Measurements from ENCODE around the gene OR13C3. TPM values are rescaled to one million over a fixed set of nuclear protein-coding genes. Genes with fewer than 3 reads are reported as not detected.
"Not testable (repeated sequence)": the region's sequence is repeated elsewhere in the genome, so short reads cannot be mapped to it uniquely, and the experiment has no call there.

The OR13C3 gene
- total and polyA plus RNA-seq, 2 experiments from 2014 or later: not detected

DNA sequence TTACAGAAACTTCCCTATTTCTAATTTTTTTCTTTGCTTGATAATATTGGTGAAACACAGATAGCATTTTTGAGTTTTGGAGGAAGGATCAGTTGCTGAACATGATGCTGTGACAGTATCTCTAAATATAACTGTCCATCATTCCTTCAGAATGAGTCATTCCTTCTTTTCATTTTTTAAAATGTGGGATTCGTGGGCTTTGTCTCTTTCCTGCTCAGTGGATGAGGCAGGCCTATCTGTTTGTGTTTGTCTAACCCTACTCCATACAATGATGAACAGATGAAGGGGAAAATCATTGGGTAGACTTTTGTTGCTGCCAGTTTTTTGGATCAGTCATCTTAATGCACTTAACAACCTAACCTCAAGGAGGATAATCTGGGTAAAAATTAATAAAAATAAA is 16.6 kb upstream of the OR13C3 start:
- in situ Hi-C loops (cut with MboI): no loop called here
- peak; percentile 10 for DNase-seq
- no peak overlapping the region for H2AFZ ChIP-seq
- no peak overlapping the region for H3K9ac ChIP-seq
- H3K4me2 ChIP-seq (ENCODE audit: unreplicated experiment): no peak overlapping the region
- no peaks in the 10 kb centered on the region for H3K4me1 ChIP-seq (ENCODE audit: insufficient read depth)
- TF ChIP-seq EZH2 (IDR thresholded peaks at IDR 0.05; ENCODE audit: insufficient read depth, poor library complexity, severe bottlenecking) (no peak), EZH2phosphoT487 (IDR thresholded peaks at IDR 0.05; ENCODE audit: insufficient read depth, low read depth) (no peak)
- H3F3A ChIP-seq (ENCODE audit: insufficient read depth): no peaks in the 10 kb centered on the region
- WGBS, 2 experiments (ENCODE audit: low coverage in 1 of 2, low lambda C conversion rate in 2 of 2, missing lambda C conversion rate in 2 of 2): 0% methylated on average over 1 of the region's 1 CpG
- no peak overlapping the region for H3K27ac ChIP-seq
- H4K20me1 ChIP-seq (ENCODE audit: insufficient read depth): no peaks in the 10 kb centered on the region
- H3K79me2 ChIP-seq (ENCODE audit: insufficient read depth): no peaks in the 10 kb centered on the region
- H3K4me3 ChIP-seq: no peak overlapping the region
- no peaks in the 10 kb centered on the region for H3K36me3 ChIP-seq (ENCODE audit: low read depth)
- no peaks in the 10 kb centered on the region for H3K9me2 ChIP-seq (ENCODE audit: insufficient read depth)
- H3K9me3 ChIP-seq (ENCODE audit: low read depth): no peaks in the 10 kb centered on the region
- H3K27me3 ChIP-seq (replicated peaks; ENCODE audit: insufficient read depth): no peaks in the 10 kb centered on the region

GRCh38 chr9:104544644-104545043 is 8.0 kb upstream of the OR13C3 start:
- Histone ChIP-seq H4K20me1 (ENCODE audit: insufficient read depth) (no peaks in the 10 kb centered on the region), H3K9me3 (ENCODE audit: low read depth) (no peaks in the 10 kb centered on the region), H3K4me2 (ENCODE audit: unreplicated experiment) (no peak overlapping the region), H2AFZ (no peak overlapping the region), H3K4me3 (no peak overlapping the region), H3F3A (ENCODE audit: insufficient read depth) (no peaks in the 10 kb centered on the region), H3K9ac (no peak overlapping the region), H3K9me2 (ENCODE audit: insufficient read depth) (no peaks in the 10 kb centered on the region), H3K4me1 (ENCODE audit: insufficient read depth) (no peaks in the 10 kb centered on the region), H3K27ac (no peak overlapping the region), H3K79me2 (ENCODE audit: insufficient read depth) (no peaks in the 10 kb centered on the region), H3K27me3 (replicated peaks; ENCODE audit: insufficient read depth) (no peaks in the 10 kb centered on the region), H3K36me3 (ENCODE audit: low read depth) (no peaks in the 10 kb centered on the region)
- in situ Hi-C loops (cut with MboI): no loop called here
- WGBS, 2 experiments (ENCODE audit: low coverage in 1 of 2, low lambda C conversion rate in 2 of 2, missing lambda C conversion rate in 2 of 2): 62 to 68% methylated on average over 4 of the region's 4 CpGs
- TF ChIP-seq EZH2 (IDR thresholded peaks at IDR 0.05; ENCODE audit: insufficient read depth, poor library complexity, severe bottlenecking) (no peak), EZH2phosphoT487 (IDR thresholded peaks at IDR 0.05; ENCODE audit: insufficient read depth, low read depth) (no peak)
- no peak for DNase-seq

DNA sequence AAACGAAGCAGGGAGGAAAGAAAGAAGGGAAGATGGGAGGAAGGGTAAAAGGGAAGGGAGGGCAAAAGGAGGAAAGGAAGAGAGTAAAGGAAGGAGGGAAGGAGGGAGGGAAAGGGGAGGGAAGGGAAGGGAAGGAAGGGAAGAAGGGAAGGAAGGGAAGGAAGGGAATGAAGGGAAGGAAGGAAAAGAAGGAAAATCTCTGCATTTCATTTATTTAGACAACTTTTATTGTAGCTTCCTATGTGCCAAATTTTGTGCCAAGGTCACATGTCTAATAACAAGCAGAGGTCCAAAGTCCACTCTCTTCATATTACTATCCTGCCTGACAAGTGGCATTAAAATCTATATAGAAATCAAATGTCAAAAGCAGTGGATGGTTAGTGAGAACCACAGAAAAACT is 2.6 kb upstream of the OR13C3 start:
- no peak overlapping the region for H3K4me3 ChIP-seq
- no peak overlapping the region for H2AFZ ChIP-seq
- no peaks in the 10 kb centered on the region for H3F3A ChIP-seq (ENCODE audit: insufficient read depth)
- no peak overlapping the region for H3K27ac ChIP-seq
- TF ChIP-seq EZH2phosphoT487 (IDR thresholded peaks at IDR 0.05; ENCODE audit: insufficient read depth, low read depth) (no peak), EZH2 (IDR thresholded peaks at IDR 0.05; ENCODE audit: insufficient read depth, poor library complexity, severe bottlenecking) (no peak)
- H3K9me2 ChIP-seq (ENCODE audit: insufficient read depth): no peaks in the 10 kb centered on the region
- no peaks in the 10 kb centered on the region for H3K4me1 ChIP-seq (ENCODE audit: insufficient read depth)
- no peak for DNase-seq
- H3K36me3 ChIP-seq (ENCODE audit: low read depth): no peaks in the 10 kb centered on the region
- no peaks in the 10 kb centered on the region for H3K79me2 ChIP-seq (ENCODE audit: insufficient read depth)
- H3K4me2 ChIP-seq (ENCODE audit: unreplicated experiment): no peak overlapping the region
- in situ Hi-C loops (cut with MboI): no loop called here
- WGBS, 2 experiments (ENCODE audit: low coverage in 1 of 2, low lambda C conversion rate in 2 of 2, missing lambda C conversion rate in 2 of 2): 10 to 19% methylated on average over 1 of the region's 1 CpG
- H3K27me3 ChIP-seq (replicated peaks; ENCODE audit: insufficient read depth): no peaks in the 10 kb centered on the region
- no peak overlapping the region for H3K9ac ChIP-seq
- no peaks in the 10 kb centered on the region for H4K20me1 ChIP-seq (ENCODE audit: insufficient read depth)
- no peaks in the 10 kb centered on the region for H3K9me3 ChIP-seq (ENCODE audit: low read depth)

DNA sequence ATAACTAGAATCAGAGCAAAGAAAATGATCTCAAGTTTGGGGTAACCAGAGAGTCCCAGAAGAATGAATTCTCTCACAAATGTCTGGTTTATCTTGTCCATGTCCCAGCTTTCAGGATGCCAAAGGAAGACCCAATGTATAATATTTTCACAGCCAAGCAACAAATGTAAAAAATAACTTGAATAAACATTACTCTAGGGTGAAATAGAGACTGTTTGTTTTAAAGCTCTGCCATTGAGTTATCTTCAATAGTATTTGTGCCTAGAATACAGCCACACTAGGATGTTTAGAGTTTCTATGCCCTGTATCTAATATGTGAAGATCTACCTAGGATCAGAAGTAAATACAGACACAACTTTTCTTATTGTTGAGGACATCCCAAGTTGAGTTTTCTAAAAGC is 9.5 kb downstream of the OR13C3 start, which contains the start of gene OR13C4:
Gene OR13C4 (minus strand): TSS at position 101 of the 400 bp plus-strand sequence. CDS start 0 bp downstream, at position 101.
- in situ Hi-C loops (cut with MboI): no loop called here
- Histone ChIP-seq H2AFZ (no peak within 1 kb of the TSS), H3F3A (ENCODE audit: insufficient read depth) (no peaks in the 10 kb centered on the region), H3K9ac (no peak within 1 kb of the TSS), H3K4me3 (no peak within 1 kb of the TSS), H4K20me1 (ENCODE audit: insufficient read depth) (no peaks in the 10 kb centered on the region), H3K4me2 (ENCODE audit: unreplicated experiment) (no peak within 1 kb of the TSS), H3K79me2 (ENCODE audit: insufficient read depth) (no peaks in the 10 kb centered on the region), H3K36me3 (ENCODE audit: low read depth) (no peaks in the 10 kb centered on the region), H3K9me2 (ENCODE audit: insufficient read depth) (no peaks in the 10 kb centered on the region), H3K27me3 (replicated peaks; ENCODE audit: insufficient read depth) (no peaks in the 10 kb centered on the region), H3K27ac (no peak within 1 kb of the TSS), H3K4me1 (ENCODE audit: insufficient read depth) (no peaks in the 10 kb centered on the region), H3K9me3 (ENCODE audit: low read depth) (no peaks in the 10 kb centered on the region)
- TF ChIP-seq EZH2 (IDR thresholded peaks at IDR 0.05; ENCODE audit: insufficient read depth, poor library complexity, severe bottlenecking) (no peak), EZH2phosphoT487 (IDR thresholded peaks at IDR 0.05; ENCODE audit: insufficient read depth, low read depth) (no peak)
- no peak for DNase-seq

DNA sequence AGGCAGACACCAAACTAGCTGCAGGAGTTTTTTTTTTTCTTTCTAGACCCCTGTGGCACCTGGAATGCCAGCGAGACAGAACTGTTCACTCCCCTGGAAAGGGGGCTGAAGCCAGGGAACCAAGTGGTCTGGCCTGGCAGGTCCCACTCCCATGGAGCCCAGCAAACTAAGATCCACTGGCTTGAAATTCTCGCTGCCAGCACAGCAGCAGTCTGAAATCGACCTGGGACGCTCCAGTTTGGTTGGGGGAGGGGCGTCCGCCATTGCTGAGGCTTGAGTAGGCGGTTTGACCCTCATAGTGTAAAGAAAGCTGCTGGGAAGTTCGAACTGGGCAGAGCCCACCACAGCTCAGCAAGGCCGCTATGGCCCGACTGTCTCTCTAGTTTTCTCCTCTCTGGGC is 16.4 kb downstream of the OR13C3 start:
- H3K36me3 ChIP-seq (ENCODE audit: low read depth); H3K9me3 ChIP-seq (ENCODE audit: low read depth); H3K27me3 ChIP-seq (replicated peaks; ENCODE audit: insufficient read depth); H3K9me2 ChIP-seq (ENCODE audit: insufficient read depth); H3K4me3 ChIP-seq; H3K4me2 ChIP-seq (ENCODE audit: unreplicated experiment); H3K27ac ChIP-seq; H3K9ac ChIP-seq; in situ Hi-C loops (cut with MboI); H3K4me1 ChIP-seq (ENCODE audit: insufficient read depth); H2AFZ ChIP-seq; DNase-seq; H3K79me2 ChIP-seq (ENCODE audit: insufficient read depth); H4K20me1 ChIP-seq (ENCODE audit: insufficient read depth); H3F3A ChIP-seq (ENCODE audit: insufficient read depth): not testable (repeated sequence)
- WGBS, 2 experiments (ENCODE audit: low coverage in 1 of 2, low lambda C conversion rate in 2 of 2, missing lambda C conversion rate in 2 of 2): 43 to 51% methylated on average over 10 of the region's 10 CpGs
